K562 (cell line): ENCODE results near the gene BAIAP3. TPM values are rescaled to one million over a fixed set of nuclear protein-coding genes. Genes with fewer than 3 reads are reported as not detected.

Experiments
- ATAC-seq: fragments of 200-7000 bp; cut with Tn5 transposase; 3 replicates; pipeline ENCODE4 v1.9.1; 2020; ENCODE audit warnings: moderate library complexity
- BruUV-seq: library from RNA; stranded (reverse); fragments of 400-500 nt; replicated peaks from 2 replicates; lab custom pipeline; 2021; lab: Mats Ljungman, UMichigan
- CTCF ChIA-PET: fragments of 300-600 bp; formaldehyde crosslinking; extraction: SDS; loops from one replicate; lab custom pipeline; 2021; ENCODE audit warnings: low intra/inter-chr PET ratio; lab: Yijun Ruan, JAX
- POLR2A ChIA-PET: fragments of 300-600, 350-650 bp; sonication (Branson Sonifier 250); formaldehyde crosslinking; extraction: SDS; loops from one replicate; lab custom pipeline; 2021; ENCODE audit warnings: antibody characterized with exemption, inconsistent platforms; lab: Yijun Ruan, JAX
- DNase-seq, 4 experiments: peaks; one replicate each; pipeline versions ENCODE4 v3.0.0 to v3.0.0-alpha.2; 2011 to 2018; ENCODE audit warnings: low spot score in 3 of 4, mixed read lengths in 3 of 4; ENCODE audit errors: extremely low read depth in 1 of 4
- FAIRE-seq: peaks from 2 replicates; lab custom pipeline; 2011; peaks lifted over from hg19 to GRCh38; lab: Jason Lieb, UNC
- H2AFZ ChIP-seq: 2 replicates; pipeline ENCODE4 v1.6.0; 2011; ENCODE audit warnings: low read depth, low read length, control low read depth, inconsistent platforms
- H3K27ac ChIP-seq: fragments of 200-600 bp; 3 replicates; pipeline ENCODE4 v1.8.0; 2011; ENCODE audit warnings: low read depth, mild to moderate bottlenecking, control low read depth, inconsistent platforms, low read length, moderate library complexity, mixed read lengths; ENCODE audit errors: extremely low read depth
- H3K27me3 ChIP-seq, 2 experiments: fragments of 300-600 bp in 1 of 2; 2 replicates in 1 of 2; 3 replicates in 1 of 2; pipeline versions ENCODE4 v1.6.0 to v1.8.0; 2011; ENCODE audit warnings: inconsistent platforms in 2 of 2, low read length in 2 of 2, mild to moderate bottlenecking in 1 of 2, mixed read lengths in 1 of 2, moderate library complexity in 1 of 2; ENCODE audit not compliant: control insufficient read depth in 2 of 2, insufficient read depth in 2 of 2
- H3K36me3 ChIP-seq: fragments of 300-600 bp; 3 replicates; pipeline ENCODE4 v1.8.0; 2011; ENCODE audit warnings: mild to moderate bottlenecking, low read length, inconsistent platforms; ENCODE audit not compliant: control insufficient read depth, insufficient read depth
- H3K4me1 ChIP-seq, 2 experiments: fragments of 200-600 bp in 1 of 2; replicated peaks in 1 of 2; 2 replicates in 1 of 2; 3 replicates in 1 of 2; pipeline versions ENCODE4 v1.5.1 to v1.8.0; 2011; ENCODE audit warnings: inconsistent platforms in 2 of 2, low read length in 2 of 2, mild to moderate bottlenecking in 1 of 2, mixed read lengths in 1 of 2, moderate library complexity in 1 of 2; ENCODE audit not compliant: control insufficient read depth in 2 of 2, insufficient read depth in 2 of 2
- H3K4me2 ChIP-seq: 2 replicates; pipeline ENCODE4 v1.6.1; 2011; ENCODE audit warnings: low read length, control low read depth, inconsistent platforms, mixed read lengths; ENCODE audit not compliant: insufficient read depth
- H3K4me3 ChIP-seq: fragments of 200-600 bp; sonication (generic), shearing (Covaris generic); 2 replicates; pipeline ENCODE4 v1.5.1; 2016; ENCODE audit warnings: control low read depth, inconsistent platforms
- H3K79me2 ChIP-seq: fragments of 200-600 bp; 3 replicates; pipeline ENCODE4 v1.8.0; 2011; ENCODE audit warnings: low read length, inconsistent platforms; ENCODE audit not compliant: control insufficient read depth, insufficient read depth
- H3K9ac ChIP-seq, 2 experiments: 2 replicates each; pipeline versions ENCODE4 v1.6.0 to v1.6.1; 2011; ENCODE audit warnings: low read depth in 2 of 2, low read length in 2 of 2, control low read depth in 1 of 2, inconsistent platforms in 1 of 2, mild to moderate bottlenecking in 1 of 2, mixed read lengths in 1 of 2; ENCODE audit not compliant: insufficient read depth in 1 of 2
- H3K9me1 ChIP-seq: one replicate; pipeline ENCODE4 v1.6.0; 2011; ENCODE audit warnings: inconsistent platforms, mild to moderate bottlenecking, low read length, moderate library complexity; ENCODE audit not compliant: control insufficient read depth, insufficient read depth
- H3K9me3 ChIP-seq: replicated peaks from 2 replicates; pipeline ENCODE4 v1.5.1; 2011; ENCODE audit warnings: low read depth, low read length, inconsistent platforms; ENCODE audit not compliant: control insufficient read depth, insufficient read depth
- H4K20me1 ChIP-seq: replicated peaks from 2 replicates; pipeline ENCODE4 v1.6.1; 2011; ENCODE audit warnings: low read length, inconsistent platforms, mixed read lengths; ENCODE audit not compliant: control insufficient read depth, insufficient read depth
- ZNF146 ChIP-seq: IDR thresholded peaks from one replicate; pipeline ENCODE4 v1.6.1; 2018; ENCODE audit warnings: missing compliant biosample characterization; ENCODE audit not compliant: unreplicated experiment
- WGBS: fragments of 100-300 bp; shearing (Covaris generic); methylation state at CpG from one replicate; pipeline ENCODE4 v1.1.6; 2016; ENCODE audit warnings: low coverage, mixed read lengths; ENCODE audit not compliant: insufficient coverage; ENCODE audit errors: missing lambda C conversion rate; 5-methylcytosine and 5-hydroxymethylcytosine counted together
- in situ Hi-C: fragments of 300-500 bp; cut with MboI; formaldehyde crosslinking; loops from 4 replicates; pipeline ENCODE4 v1.15.0; 2018; ENCODE audit warnings: inconsistent platforms, mixed read lengths
- intact Hi-C: fragments of 100-400 bp; cut with micrococcal nuclease; formaldehyde crosslinking; loops from 2 replicates; pipeline ENCODE4 v1.14.2; 2022
- polyA plus RNA-seq, 8 experiments: library from polyadenylated mRNA; depleted of rRNA in 4 of 8; stranded (reverse) in 5 of 8; unstranded in 3 of 8; fragments of >200 nt; fragmentation: Nextera tagmentation in 2 of 8; fragmentation: Illumina TruSeq in 1 of 8; extraction: Ambion mirVana in 2 of 8; extraction: Trizol in 1 of 8; gene quantifications; 2 replicates each; pipeline versions ENCODE4 v1.2.1 to v1.2.3, GENCODE V29; 2011 to 2014; ENCODE audit warnings: inconsistent platforms in 1 of 8, missing spikeins in 1 of 8
- total RNA-seq, 7 experiments: library from RNA; depleted of rRNA in 6 of 7; stranded (reverse); fragments of >200 nt in 6 of 7; fragmentation: Illumina TruSeq in 2 of 7; extraction: Trizol in 2 of 7; gene quantifications; 2 replicates each; pipeline versions ENCODE4 v1.2.1 to v1.2.3, GENCODE V29; 2011 to 2021; ENCODE audit warnings: low replicate concordance in 1 of 7
- TF ChIP-seq, protein P1 (sequence below): sonication (generic); formaldehyde crosslinking; IDR thresholded peaks from 2 replicates; pipeline ENCODE4 v1.8.0; 2022; ENCODE audit warnings: missing genetic modification reagents, mild to moderate bottlenecking, moderate library complexity, borderline replicate concordance

BAIAP3 gene
- total and polyA plus RNA-seq, 9 of the 15 experiments (the other 6 are each of a cell fraction or from before 2014, with no cell fraction given) = 0.03 to 4.5 (median 0.57) TPM; not detected in 1

DNA sequence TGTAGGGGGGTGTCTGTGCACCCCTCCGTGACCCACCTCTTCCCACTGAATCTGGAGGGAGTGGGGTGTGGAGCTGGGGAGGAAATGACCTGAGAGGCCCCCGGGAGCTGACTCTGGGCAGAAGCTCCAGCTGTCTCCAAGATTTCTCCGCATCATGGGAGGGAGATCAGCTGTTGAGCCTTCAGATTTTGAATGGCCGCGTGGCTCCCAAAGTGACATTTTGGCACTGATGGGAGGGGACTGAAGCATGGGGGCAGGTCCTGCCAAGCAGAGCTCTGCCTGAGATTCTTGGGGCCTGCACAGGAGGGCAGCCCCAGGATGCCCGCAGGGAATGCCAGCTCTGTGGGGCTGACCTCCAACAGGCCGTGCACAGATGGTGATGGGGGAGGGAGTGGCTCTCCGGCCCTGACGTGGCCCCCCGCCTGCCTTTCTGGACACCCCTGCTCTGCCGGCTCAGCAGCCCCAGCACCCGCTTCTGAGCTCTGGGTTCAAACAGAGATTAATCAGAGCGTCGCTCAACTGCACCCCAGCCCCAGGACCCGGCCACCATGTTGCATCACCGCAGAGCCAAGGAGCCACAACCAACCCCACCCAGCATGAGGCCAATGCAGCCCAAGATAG lies 49.3 kb upstream of the BAIAP3 start:
- H3K27ac ChIP-seq = no peak overlapping the region
- no peak overlapping the region for H3K4me3 ChIP-seq
- peaks cover 0 to 62% of the 10 kb centered on the region in 2 experiments; a peak in 3 of 5 replicates for H3K4me1 ChIP-seq
- H3K36me3 ChIP-seq = no peaks in the 10 kb centered on the region
- H3K9me1 ChIP-seq = no peaks in the 10 kb centered on the region
- 5% methylated on average over 11 of the region's 16 CpGs for WGBS
- CTCF ChIA-PET = no interaction called here
- ATAC-seq = no peak
- BruUV-seq = no TSS peak
- peaks cover 47 to 83% of the 10 kb centered on the region in 2 experiments for H3K27me3 ChIP-seq
- intact Hi-C loops = no loop called here
- FAIRE-seq = no peak
- H3K79me2 ChIP-seq = no peaks in the 10 kb centered on the region
- H3K9ac ChIP-seq = no peak overlapping the region; a peak in 1 of 4 replicates
- no peak for TF ChIP-seq ZNF146 (CRISPR knock-in tag)
- TF ChIP-seq, protein P1, sequence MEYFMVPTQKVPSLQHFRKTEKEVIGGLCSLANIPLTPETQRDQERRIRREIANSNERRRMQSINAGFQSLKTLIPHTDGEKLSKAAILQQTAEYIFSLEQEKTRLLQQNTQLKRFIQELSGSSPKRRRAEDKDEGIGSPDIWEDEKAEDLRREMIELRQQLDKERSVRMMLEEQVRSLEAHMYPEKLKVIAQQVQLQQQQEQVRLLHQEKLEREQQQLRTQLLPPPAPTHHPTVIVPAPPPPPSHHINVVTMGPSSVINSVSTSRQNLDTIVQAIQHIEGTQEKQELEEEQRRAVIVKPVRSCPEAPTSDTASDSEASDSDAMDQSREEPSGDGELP (CRISPR knock-in tag) = peak; percentile 74
- TF ChIP-seq, all 486 proteins: peak for 1
- no peak overlapping the region for H2AFZ ChIP-seq
- 0 out of 2 replicates have a peak, but pooled peaks cover 3% of the 10 kb centered on the region for H4K20me1 ChIP-seq
- POLR2A ChIA-PET = interaction anchor here (0.5 to 1.2 kb wide), 5 partner anchors 9 to 1851 kb away, joined by 3 read pairs; partner anchors contain the start of gene ZNF213
- in situ Hi-C loops = no loop called here
- H3K9me3 ChIP-seq = no peaks in the 10 kb centered on the region
- H3K4me2 ChIP-seq = no peak overlapping the region
- no peak for DNase-seq
